Lung (tissue), 12 donors: Measurements from ENCODE around the gene SV2B. TPM values are rescaled to one million over a fixed set of nuclear protein-coding genes. Genes with fewer than 3 reads are reported as not detected.

Experiments
- ATAC-seq: fragments of 200-7000 bp; cut with Tn5 transposase; one replicate; pipeline ENCODE4 v1.9.1; 2020; ENCODE audit warnings: moderate number of reproducible peaks; ENCODE audit not compliant: insufficient read depth, low FRiP score
- DNase-seq, 3 donors: peaks; one replicate each; pipeline ENCODE4 v3.0.0-alpha.2; 2013 to 2017
- H3K27ac ChIP-seq, 2 donors: one replicate each; pipeline ENCODE4 v1.5.1; 2013; ENCODE audit warnings: mild to moderate bottlenecking in 2 of 2, moderate library complexity in 2 of 2, control low read depth in 1 of 2, inconsistent platforms in 1 of 2, low read depth in 1 of 2, low read length in 1 of 2
- H3K27me3 ChIP-seq, 3 donors: one replicate each; pipeline ENCODE4 v1.5.1; 2013; ENCODE audit warnings: low read length in 2 of 3; ENCODE audit not compliant: control insufficient read depth in 3 of 3, insufficient read depth in 3 of 3
- H3K36me3 ChIP-seq, 4 donors: one replicate each; pipeline ENCODE4 v1.5.1; 2013; ENCODE audit warnings: low read length in 4 of 4, mild to moderate bottlenecking in 1 of 4, moderate library complexity in 1 of 4; ENCODE audit not compliant: control insufficient read depth in 4 of 4, insufficient read depth in 4 of 4
- H3K4me1 ChIP-seq, 5 donors: one replicate each; pipeline ENCODE4 v1.5.1; 2013; ENCODE audit warnings: low read length in 5 of 5, mild to moderate bottlenecking in 2 of 5, moderate library complexity in 1 of 5; ENCODE audit not compliant: control insufficient read depth in 5 of 5, insufficient read depth in 5 of 5
- H3K4me3 ChIP-seq: one replicate; pipeline ENCODE4 v1.5.1; 2013; ENCODE audit warnings: mild to moderate bottlenecking, control low read depth, moderate library complexity
- H3K9ac ChIP-seq, 2 donors: one replicate each; pipeline ENCODE4 v1.5.1; 2013; ENCODE audit warnings: low read length in 2 of 2, control low read depth in 1 of 2; ENCODE audit not compliant: insufficient read depth in 1 of 2
- H3K9me3 ChIP-seq, 4 donors: one replicate each; pipeline ENCODE4 v1.5.1; 2013; ENCODE audit warnings: low read length in 3 of 4, mild to moderate bottlenecking in 1 of 4, moderate library complexity in 1 of 4; ENCODE audit not compliant: control insufficient read depth in 4 of 4, insufficient read depth in 3 of 4
- CTCF ChIP-seq: IDR thresholded peaks from 2 replicates; pipeline ENCODE4 v1.5.1; 2012; ENCODE audit warnings: mild to moderate bottlenecking; ENCODE audit errors: control extremely low read depth, extremely low read depth
- WGBS, 2 donors: extraction: QIAGEN DNeasy Blood & Tissue Kit; methylation state at CpG; one replicate each; pipeline ENCODE4 v1.1.7; 2013; 5-methylcytosine and 5-hydroxymethylcytosine counted together
- polyA plus RNA-seq, 2 donors: library from polyadenylated mRNA; stranded (reverse); fragments of 200-250 nt; gene quantifications; one replicate each; pipeline ENCODE4 v1.2.1, GENCODE V29; 2013
- total RNA-seq, 2 donors: library from RNA; depleted of rRNA in 1 of 2; stranded (reverse); fragments of >200 nt in 1 of 2; gene quantifications; one replicate each; pipeline ENCODE4 v1.2.1, GENCODE V29; 2014 to 2021
- donor health status: control.
- donor health status: control.
- donor health status: Bipolar disorder and iron deficiency.
- donor health status: healthy.
- donor health status: DM: yes; HTN: yes; CAD: no.

Gene SV2B
- total and polyA plus RNA-seq, 4 donors, result 0.12 to 2.8 (median 0.90) TPM

- H3K4me3 ChIP-seq, result no peak overlapping the region
- H3K36me3 ChIP-seq, result no peaks in the 10 kb centered on the region
- DNase-seq, result no peak
- no peak overlapping the region for H3K27ac ChIP-seq
- no peak for TF ChIP-seq CTCF
- WGBS, 2 donors, result 58% methylated on average over 3 of the region's 3 CpGs
- H3K9me3 ChIP-seq, result peaks cover 0 to 2% (median 0%) of the 10 kb centered on the region in 4 donors
- H3K4me1 ChIP-seq, result peaks cover 0 to 1% (median 0%) of the 10 kb centered on the region in 5 donors
- H3K9ac ChIP-seq, result no peak overlapping the region
- no peak for ATAC-seq
- H3K27me3 ChIP-seq, result peaks cover 0 to 2% (median 0%) of the 10 kb centered on the region in 3 donors
Observed at GRCh38 chr15:91255670-91256192, 155.7 kb downstream of the SV2B start.

GRCh38 chr15:91257746-91258414 lies 157.8 kb downstream of the SV2B start:
- Histone ChIP-seq H3K9me3 (peaks cover 0 to 2% (median 0%) of the 10 kb centered on the region in 4 donors), H3K4me3 (no peak overlapping the region), H3K9ac (no peak overlapping the region), H3K27me3 (peaks cover 0 to 2% (median 0%) of the 10 kb centered on the region in 3 donors), H3K27ac (no peak overlapping the region), H3K4me1 (peaks cover 0 to 1% (median 0%) of the 10 kb centered on the region in 5 donors), H3K36me3 (no peaks in the 10 kb centered on the region)
- ATAC-seq (no peak), DNase-seq (no peak)
- no peak for TF ChIP-seq CTCF
- 81 to 83% methylated on average over 6 of the region's 6 CpGs for WGBS, 2 donors

- H3K36me3 ChIP-seq, result no peaks in the 10 kb centered on the region
- H3K27ac ChIP-seq, result no peak overlapping the region
- peaks cover 0 to 1% (median 0%) of the 10 kb centered on the region in 5 donors for H3K4me1 ChIP-seq
- ATAC-seq (no peak), DNase-seq (no peak)
- H3K9ac ChIP-seq, result no peak overlapping the region
- no peak overlapping the region for H3K4me3 ChIP-seq
- peaks cover 0 to 4% (median 2%) of the 10 kb centered on the region in 3 donors for H3K27me3 ChIP-seq
- H3K9me3 ChIP-seq, result peaks cover 0 to 4% (median 0%) of the 10 kb centered on the region in 4 donors
- 21 to 40% methylated on average over 6 of the region's 6 CpGs for WGBS, 2 donors
- no peak for TF ChIP-seq CTCF
Observed at GRCh38 chr15:91258415-91258759, 158.3 kb downstream of the SV2B start.

- DNase-seq, result no peak
- TF ChIP-seq CTCF, result no peak
- Histone ChIP-seq H3K27me3 (peaks cover 0 to 6% (median 2%) of the 10 kb centered on the region in 3 donors), H3K9me3 (peaks cover 0 to 2% (median 0%) of the 10 kb centered on the region in 4 donors), H3K36me3 (no peaks in the 10 kb centered on the region), H3K9ac (no peak overlapping the region), H3K4me3 (no peak overlapping the region), H3K27ac (no peak overlapping the region), H3K4me1 (peaks cover 0 to 1% (median 0%) of the 10 kb centered on the region in 5 donors)
- WGBS, 2 donors, result 73 to 78% methylated on average over 3 of the region's 3 CpGs
- ATAC-seq, result no peak
Observed at GRCh38 chr15:91259077-91259476, 159.0 kb downstream of the SV2B start.
